NB4 (cell line): ENCODE results near the gene EPC1.

Source experiments
- CTCF ChIP-seq: IDR thresholded peaks from one replicate; pipeline ENCODE4 v1.5.1; 2012; ENCODE audit warnings: low read depth, low read length
- MYC ChIP-seq: IDR thresholded peaks from 2 replicates; pipeline ENCODE4 v1.6.1; 2011; ENCODE audit warnings: low read depth, low read length
- POLR2A ChIP-seq: IDR thresholded peaks from 2 replicates; pipeline ENCODE4 v1.6.1; 2011; ENCODE audit warnings: mild to moderate bottlenecking; ENCODE audit not compliant: insufficient read length; ENCODE audit errors: extremely low read depth

GRCh38 chr10:32225976-32226375 is 121.0 kb downstream of the EPC1 start:
- TF ChIP-seq CTCF (no peak), POLR2A (no peak), MYC (no peak)
